ENCODE results near the gene SET.
A peak's percentile ranks its signal among the peaks of the same experiment; 100 is the strongest.
"Not testable (repeated sequence)": the region's sequence is repeated elsewhere in the genome, so short reads cannot be mapped to it uniquely, and the experiment has no call there.

SET gene

GRCh38 chr9:128689820-128690683 lies 1.0 kb downstream of the SET start:
- Histone ChIP-seq H3K27me3 (ENCODE audit: insufficient read depth, poor library complexity, severe bottlenecking) (no peaks in the 10 kb centered on the region), H3K27ac (replicated peaks) (peak overlapping the region; percentile 73), H3K4me3 (replicated peaks; ENCODE audit: insufficient read depth, low read length) (peak overlapping the region; percentile 98)
- peak in 1 of 2 experiments; percentile 25 for DNase-seq (ENCODE audit: low read depth in 1 of 2, low spot score in 1 of 2)
- TF ChIP-seq, protein P1, sequence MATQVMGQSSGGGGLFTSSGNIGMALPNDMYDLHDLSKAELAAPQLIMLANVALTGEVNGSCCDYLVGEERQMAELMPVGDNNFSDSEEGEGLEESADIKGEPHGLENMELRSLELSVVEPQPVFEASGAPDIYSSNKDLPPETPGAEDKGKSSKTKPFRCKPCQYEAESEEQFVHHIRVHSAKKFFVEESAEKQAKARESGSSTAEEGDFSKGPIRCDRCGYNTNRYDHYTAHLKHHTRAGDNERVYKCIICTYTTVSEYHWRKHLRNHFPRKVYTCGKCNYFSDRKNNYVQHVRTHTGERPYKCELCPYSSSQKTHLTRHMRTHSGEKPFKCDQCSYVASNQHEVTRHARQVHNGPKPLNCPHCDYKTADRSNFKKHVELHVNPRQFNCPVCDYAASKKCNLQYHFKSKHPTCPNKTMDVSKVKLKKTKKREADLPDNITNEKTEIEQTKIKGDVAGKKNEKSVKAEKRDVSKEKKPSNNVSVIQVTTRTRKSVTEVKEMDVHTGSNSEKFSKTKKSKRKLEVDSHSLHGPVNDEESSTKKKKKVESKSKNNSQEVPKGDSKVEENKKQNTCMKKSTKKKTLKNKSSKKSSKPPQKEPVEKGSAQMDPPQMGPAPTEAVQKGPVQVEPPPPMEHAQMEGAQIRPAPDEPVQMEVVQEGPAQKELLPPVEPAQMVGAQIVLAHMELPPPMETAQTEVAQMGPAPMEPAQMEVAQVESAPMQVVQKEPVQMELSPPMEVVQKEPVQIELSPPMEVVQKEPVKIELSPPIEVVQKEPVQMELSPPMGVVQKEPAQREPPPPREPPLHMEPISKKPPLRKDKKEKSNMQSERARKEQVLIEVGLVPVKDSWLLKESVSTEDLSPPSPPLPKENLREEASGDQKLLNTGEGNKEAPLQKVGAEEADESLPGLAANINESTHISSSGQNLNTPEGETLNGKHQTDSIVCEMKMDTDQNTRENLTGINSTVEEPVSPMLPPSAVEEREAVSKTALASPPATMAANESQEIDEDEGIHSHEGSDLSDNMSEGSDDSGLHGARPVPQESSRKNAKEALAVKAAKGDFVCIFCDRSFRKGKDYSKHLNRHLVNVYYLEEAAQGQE (IDR thresholded peaks at IDR 0.05; ENCODE audit: insufficient replicate concordance, low read depth): no peak
- TF ChIP-seq GABPA (IDR thresholded peaks at IDR 0.05; ENCODE audit: low read depth) (no peak), POLR2AphosphoS5 (IDR thresholded peaks at IDR 0.05; ENCODE audit: low read depth) (no peak), CTCF (IDR thresholded peaks at IDR 0.05; ENCODE audit: insufficient read depth, low read length) (no peak), SPI1 (IDR thresholded peaks at IDR 0.05; ENCODE audit: borderline replicate concordance, low read depth) (no peak)

- no peaks in the 10 kb centered on the region for H3K27me3 ChIP-seq (ENCODE audit: insufficient read depth, poor library complexity, severe bottlenecking)
- no peak for DNase-seq (ENCODE audit: low read depth in 1 of 2, low spot score in 1 of 2)
- peak overlapping the region; percentile 73 for H3K27ac ChIP-seq (replicated peaks)
- H3K4me3 ChIP-seq (replicated peaks; ENCODE audit: insufficient read depth, low read length): peak overlapping the region; percentile 98
- TF ChIP-seq, protein P1 (IDR thresholded peaks at IDR 0.05; ENCODE audit: insufficient replicate concordance, low read depth): no peak
- TF ChIP-seq POLR2AphosphoS5 (IDR thresholded peaks at IDR 0.05; ENCODE audit: low read depth) (no peak), CTCF (IDR thresholded peaks at IDR 0.05; ENCODE audit: insufficient read depth, low read length) (no peak), SPI1 (IDR thresholded peaks at IDR 0.05; ENCODE audit: borderline replicate concordance, low read depth) (no peak), GABPA (IDR thresholded peaks at IDR 0.05; ENCODE audit: low read depth) (no peak)
Measured at GRCh38 chr9:128690684-128691034, 1.6 kb downstream of the SET start.

GRCh38 chr9:128693738-128694137 lies 4.7 kb downstream of the SET start:
- not testable (repeated sequence) for DNase-seq (ENCODE audit: low read depth in 1 of 2, low spot score in 1 of 2); H3K27ac ChIP-seq (replicated peaks); H3K4me3 ChIP-seq (replicated peaks; ENCODE audit: insufficient read depth, low read length); H3K27me3 ChIP-seq (ENCODE audit: insufficient read depth, poor library complexity, severe bottlenecking)

GRCh38 chr9:128694344-128694743 lies 5.3 kb downstream of the SET start:
- H3K27me3 ChIP-seq (ENCODE audit: insufficient read depth, poor library complexity, severe bottlenecking): no peaks in the 10 kb centered on the region
- H3K4me3 ChIP-seq (replicated peaks; ENCODE audit: insufficient read depth, low read length): no peak overlapping the region
- H3K27ac ChIP-seq (replicated peaks): no peak overlapping the region
- no peak for TF ChIP-seq GABPA (IDR thresholded peaks at IDR 0.05; ENCODE audit: low read depth)
- TF ChIP-seq CTCF (IDR thresholded peaks at IDR 0.05; ENCODE audit: insufficient read depth, low read length): no peak
- TF ChIP-seq, protein P1 (IDR thresholded peaks at IDR 0.05; ENCODE audit: insufficient replicate concordance, low read depth): no peak
- TF ChIP-seq SPI1 (IDR thresholded peaks at IDR 0.05; ENCODE audit: borderline replicate concordance, low read depth): no peak
- no peak for TF ChIP-seq POLR2AphosphoS5 (IDR thresholded peaks at IDR 0.05; ENCODE audit: low read depth)
- DNase-seq (ENCODE audit: low read depth in 1 of 2, low spot score in 1 of 2): no peak

All from HL-60 (cell line).